Skeletal muscle tissue (tissue), 4 donors: ENCODE measurements around the gene PDGFD. TPM values are rescaled to one million over a fixed set of nuclear protein-coding genes. Genes with fewer than 3 reads are reported as not detected.

Experiments
- H3K27ac ChIP-seq: one replicate; pipeline ENCODE4 v1.7.0; 2013; ENCODE audit warnings: mild to moderate bottlenecking, low read depth, low read length, inconsistent platforms
- H3K27me3 ChIP-seq, 3 donors: one replicate each; pipeline ENCODE4 v1.7.0; 2013; ENCODE audit warnings: low read length in 3 of 3; ENCODE audit not compliant: control insufficient read depth in 3 of 3, insufficient read depth in 3 of 3
- H3K36me3 ChIP-seq, 3 donors: one replicate each; pipeline ENCODE4 v1.7.0; 2013; ENCODE audit warnings: low read length in 3 of 3; ENCODE audit not compliant: control insufficient read depth in 3 of 3, insufficient read depth in 3 of 3
- H3K4me1 ChIP-seq, 3 donors: one replicate each; pipeline ENCODE4 v1.7.0; 2013; ENCODE audit warnings: low read length in 3 of 3, mild to moderate bottlenecking in 3 of 3; ENCODE audit not compliant: control insufficient read depth in 3 of 3, insufficient read depth in 3 of 3
- H3K4me3 ChIP-seq, 3 donors: one replicate each; pipeline ENCODE4 v1.7.0; 2013; ENCODE audit warnings: low read length in 3 of 3
- H3K9ac ChIP-seq, 3 donors: one replicate each; pipeline ENCODE4 v1.7.0; 2013; ENCODE audit warnings: low read length in 3 of 3, mild to moderate bottlenecking in 3 of 3, moderate library complexity in 2 of 3, low read depth in 1 of 3
- H3K9me3 ChIP-seq, 3 donors: one replicate each; pipeline ENCODE4 v1.7.0; 2013; ENCODE audit warnings: low read length in 3 of 3; ENCODE audit not compliant: control insufficient read depth in 3 of 3
- total RNA-seq: library from RNA; depleted of rRNA; stranded (reverse); fragments of >200 nt; gene quantifications from one replicate; pipeline ENCODE4 v1.2.3, GENCODE V29; 2014
- donor health status: Osteomylitis.

Gene PDGFD
- 24.0 TPM for total RNA-seq

- H3K27me3 ChIP-seq, result peaks cover 3 to 4% (median 3%) of the 10 kb centered on the region in 3 donors
- peaks cover 0 to 6% (median 3%) of the 10 kb centered on the region in 3 donors for H3K4me1 ChIP-seq
- H3K9ac ChIP-seq, result peak within 1 kb of the TSS in 2 of 3 donors; percentile 6 to 63
- H3K36me3 ChIP-seq, result no peaks in the 10 kb centered on the region
- peak within 1 kb of the TSS; percentile 60 to 65 (median 63) for H3K4me3 ChIP-seq
- no peak within 1 kb of the TSS for H3K27ac ChIP-seq
- H3K9me3 ChIP-seq, result no peaks in the 10 kb centered on the region
Measured at GRCh38 chr11:104164028-104164520, at the start of gene PDGFD. Gene PDGFD (minus strand): TSS chr11:104164147.

GRCh38 chr11:104206936-104207335 lies 43.0 kb upstream of the PDGFD start:
- Histone ChIP-seq H3K4me1 (no peaks in the 10 kb centered on the region), H3K9ac (no peak overlapping the region), H3K9me3 (peaks cover 0 to 3% (median 0%) of the 10 kb centered on the region in 3 donors), H3K27me3 (no peaks in the 10 kb centered on the region), H3K27ac (no peak overlapping the region), H3K36me3 (no peaks in the 10 kb centered on the region), H3K4me3 (no peak overlapping the region)

GRCh38 chr11:104205838-104206237 lies 41.9 kb upstream of the PDGFD start:
- Histone ChIP-seq H3K27ac (no peak overlapping the region), H3K36me3 (no peaks in the 10 kb centered on the region), H3K9me3 (peaks cover 0 to 3% (median 0%) of the 10 kb centered on the region in 3 donors), H3K27me3 (no peaks in the 10 kb centered on the region), H3K9ac (no peak overlapping the region), H3K4me1 (no peaks in the 10 kb centered on the region), H3K4me3 (no peak overlapping the region)

DNA sequence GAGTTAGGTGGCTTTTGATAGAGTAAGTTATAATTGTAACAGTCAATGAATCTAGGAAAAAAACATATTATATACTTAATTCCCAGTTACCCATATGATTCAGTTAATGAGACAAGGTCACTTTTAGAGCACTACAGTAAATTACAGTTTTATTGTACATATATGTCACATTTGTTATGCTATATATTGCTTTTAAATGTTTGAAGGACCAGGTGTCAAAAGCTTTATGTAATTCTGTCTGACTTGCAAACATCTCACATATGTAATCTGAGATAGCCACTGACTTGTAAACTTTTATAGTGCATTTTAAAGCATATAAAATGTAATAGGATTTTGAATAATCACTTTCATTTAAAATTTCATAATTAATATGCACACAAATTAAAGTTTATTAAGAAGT lies 36.7 kb upstream of the PDGFD start:
- no peak overlapping the region for H3K4me3 ChIP-seq

DNA sequence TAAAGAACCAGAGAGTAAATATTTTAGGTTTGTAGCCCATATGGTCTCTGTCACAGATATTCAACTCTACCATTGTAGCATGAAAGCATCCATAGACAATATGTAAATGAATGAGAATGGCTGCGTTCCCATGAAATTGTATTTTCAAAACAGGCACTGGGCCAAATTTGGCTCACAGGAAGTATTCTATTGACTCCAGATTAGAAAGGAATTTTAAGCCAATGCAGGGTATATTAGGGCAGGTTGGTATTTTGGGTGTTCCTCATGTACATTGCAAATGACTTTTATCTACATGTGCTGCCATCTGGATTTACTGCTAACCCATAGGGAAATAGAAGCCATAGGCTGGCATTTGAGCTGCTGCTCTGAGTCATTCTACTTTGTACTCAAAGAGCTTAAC lies 35.1 kb upstream of the PDGFD start:
- H3K27ac ChIP-seq, result no peak overlapping the region

More for the DNA sequence above, 36.7 kb upstream of the PDGFD start:
- no peaks in the 10 kb centered on the region for H3K36me3 ChIP-seq
- H3K4me1 ChIP-seq, result no peaks in the 10 kb centered on the region
- H3K27ac ChIP-seq, result no peak overlapping the region
- H3K9me3 ChIP-seq, result no peaks in the 10 kb centered on the region
- H3K9ac ChIP-seq, result no peak overlapping the region
- no peaks in the 10 kb centered on the region for H3K27me3 ChIP-seq

DNA sequence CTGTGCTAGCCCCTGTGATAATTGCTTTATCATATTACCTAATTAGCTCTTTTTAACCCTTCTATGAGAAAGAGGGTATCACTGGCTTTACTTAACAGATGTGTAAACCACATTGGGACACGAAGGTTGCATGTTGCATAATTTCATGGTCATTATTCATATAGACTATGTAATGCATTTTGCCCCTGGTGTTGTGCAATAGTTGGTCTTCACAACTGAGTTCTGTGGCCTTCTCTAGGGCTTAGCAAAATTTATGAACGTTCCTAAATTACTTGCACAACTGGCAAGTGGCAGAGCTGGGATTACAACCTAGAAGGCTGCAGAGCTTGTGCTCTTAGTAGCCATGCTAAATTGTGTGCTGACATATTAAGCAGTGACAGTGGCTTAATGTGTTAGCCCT lies 34.6 kb upstream of the PDGFD start:
- Histone ChIP-seq H3K27ac (no peak overlapping the region), H3K9me3 (no peaks in the 10 kb centered on the region), H3K4me3 (no peak overlapping the region), H3K4me1 (no peaks in the 10 kb centered on the region), H3K9ac (no peak overlapping the region), H3K27me3 (no peaks in the 10 kb centered on the region), H3K36me3 (no peaks in the 10 kb centered on the region)

More for the DNA sequence above, 35.1 kb upstream of the PDGFD start:
- no peak overlapping the region for H3K4me3 ChIP-seq
- H3K27me3 ChIP-seq, result no peaks in the 10 kb centered on the region
- H3K9me3 ChIP-seq, result no peaks in the 10 kb centered on the region
- H3K9ac ChIP-seq, result no peak overlapping the region
- H3K36me3 ChIP-seq, result no peaks in the 10 kb centered on the region
- no peaks in the 10 kb centered on the region for H3K4me1 ChIP-seq

- no peak overlapping the region for H3K4me3 ChIP-seq
- H3K9me3 ChIP-seq, result no peaks in the 10 kb centered on the region
- H3K27ac ChIP-seq, result no peak overlapping the region
- H3K4me1 ChIP-seq, result no peaks in the 10 kb centered on the region
- H3K36me3 ChIP-seq, result no peaks in the 10 kb centered on the region
- H3K27me3 ChIP-seq, result no peaks in the 10 kb centered on the region
- no peak overlapping the region for H3K9ac ChIP-seq
Measured at GRCh38 chr11:104191124-104191523, 27.2 kb upstream of the PDGFD start.

- no peak overlapping the region for H3K4me3 ChIP-seq
- no peaks in the 10 kb centered on the region for H3K9me3 ChIP-seq
- H3K27me3 ChIP-seq, result no peaks in the 10 kb centered on the region
- H3K4me1 ChIP-seq, result no peaks in the 10 kb centered on the region
- H3K27ac ChIP-seq, result no peak overlapping the region
- no peak overlapping the region for H3K9ac ChIP-seq
- H3K36me3 ChIP-seq, result no peaks in the 10 kb centered on the region
Measured at GRCh38 chr11:104183593-104183992, 19.6 kb upstream of the PDGFD start.

- H3K9me3 ChIP-seq, result no peaks in the 10 kb centered on the region
- H3K4me3 ChIP-seq, result no peak overlapping the region
- H3K27ac ChIP-seq, result no peak overlapping the region
- H3K36me3 ChIP-seq, result no peaks in the 10 kb centered on the region
- no peaks in the 10 kb centered on the region for H3K27me3 ChIP-seq
- H3K4me1 ChIP-seq, result no peaks in the 10 kb centered on the region
- H3K9ac ChIP-seq, result no peak overlapping the region
Measured at GRCh38 chr11:104175769-104176168, 11.8 kb upstream of the PDGFD start.

DNA sequence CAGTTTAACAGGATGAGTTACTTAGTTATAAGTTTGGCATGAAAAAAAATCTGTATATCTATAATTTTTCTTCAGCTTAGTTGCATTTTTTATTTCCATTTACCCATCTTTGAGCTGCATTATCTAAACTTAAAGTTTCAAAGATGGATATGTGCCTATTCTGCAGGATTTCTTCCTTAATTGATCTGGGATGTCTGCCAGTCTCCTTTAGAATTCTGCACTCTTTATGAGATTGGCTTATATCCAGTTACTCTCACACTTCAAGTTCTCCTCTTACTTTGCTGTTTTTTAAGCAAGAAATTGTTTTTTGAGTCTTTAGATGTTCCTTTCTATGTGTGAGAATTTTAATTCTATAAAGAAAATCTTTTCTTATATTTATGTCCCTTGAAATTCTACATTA lies 5.1 kb upstream of the PDGFD start:
- Histone ChIP-seq H3K4me3 (no peak overlapping the region), H3K4me1 (no peaks in the 10 kb centered on the region), H3K27me3 (no peaks in the 10 kb centered on the region), H3K36me3 (no peaks in the 10 kb centered on the region), H3K9ac (no peak overlapping the region), H3K9me3 (no peaks in the 10 kb centered on the region), H3K27ac (no peak overlapping the region)
